ENCODE measurements around the gene DSC3.
A peak's percentile ranks its signal among the peaks of the same experiment; 100 is the strongest.

DSC3 gene

DNA sequence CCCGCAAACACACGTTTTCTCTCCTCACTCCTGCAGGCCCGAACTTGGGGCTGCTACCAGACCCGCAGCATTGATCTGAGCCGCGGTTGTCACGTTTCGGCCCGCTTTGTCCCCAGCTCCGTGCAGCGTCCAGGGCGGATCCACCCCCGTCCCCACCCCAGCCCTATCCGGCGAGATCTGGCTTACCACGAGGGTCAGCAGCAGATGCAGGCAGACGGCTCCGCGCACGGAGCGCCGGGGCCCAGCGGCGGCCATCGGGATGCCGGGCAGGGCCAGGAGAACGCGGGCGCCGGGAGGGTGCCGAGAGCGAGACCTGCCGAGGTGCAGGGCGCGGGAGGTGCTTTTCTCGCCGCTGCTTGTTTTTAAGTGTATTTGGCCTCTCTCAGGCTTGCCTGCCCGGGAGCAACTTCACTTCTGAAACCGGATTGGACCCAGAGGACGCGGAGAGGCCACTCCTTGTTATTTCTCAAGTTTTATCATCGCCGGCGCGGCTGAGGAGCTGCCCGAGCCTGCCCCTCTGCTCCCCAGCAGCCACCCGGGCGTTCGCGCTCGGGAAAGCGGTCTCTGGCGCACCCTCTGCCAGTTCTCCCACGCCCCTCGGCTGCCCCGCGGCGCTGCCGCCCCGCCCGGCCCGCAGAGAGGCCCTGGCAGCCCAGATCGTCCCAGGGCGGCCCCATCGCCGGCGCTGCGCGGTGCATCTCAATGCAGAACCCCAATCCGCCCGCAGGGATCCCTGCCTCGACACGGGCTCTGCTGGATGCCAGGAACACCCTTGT is at the start of gene DSC3:
Gene DSC3 (minus strand): TSS at position 337 of the 776 bp plus-strand sequence. CDS start 82 bp downstream, at position 255.
- DNase-seq = peak; percentile 31

DNA sequence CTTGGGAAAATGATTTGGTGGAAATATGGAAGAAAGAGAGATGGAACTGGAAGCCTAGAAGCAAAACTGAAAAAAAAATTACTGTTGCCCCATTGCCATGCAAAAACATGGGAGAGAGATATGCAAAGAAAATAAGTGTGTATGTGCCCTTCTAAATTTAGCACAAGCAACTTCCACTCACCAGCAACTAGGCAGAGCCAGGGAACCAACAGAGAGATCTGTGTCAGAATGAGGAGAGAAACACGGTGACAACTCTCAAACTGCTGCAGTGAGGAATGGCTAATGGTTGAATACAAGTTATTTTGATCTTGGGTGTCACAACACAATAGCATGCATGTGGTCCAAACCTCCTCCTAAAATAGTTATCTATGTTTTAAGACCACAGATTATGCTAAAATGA is 48.8 kb upstream of the DSC3 start:
- DNase-seq = no peak

DNA sequence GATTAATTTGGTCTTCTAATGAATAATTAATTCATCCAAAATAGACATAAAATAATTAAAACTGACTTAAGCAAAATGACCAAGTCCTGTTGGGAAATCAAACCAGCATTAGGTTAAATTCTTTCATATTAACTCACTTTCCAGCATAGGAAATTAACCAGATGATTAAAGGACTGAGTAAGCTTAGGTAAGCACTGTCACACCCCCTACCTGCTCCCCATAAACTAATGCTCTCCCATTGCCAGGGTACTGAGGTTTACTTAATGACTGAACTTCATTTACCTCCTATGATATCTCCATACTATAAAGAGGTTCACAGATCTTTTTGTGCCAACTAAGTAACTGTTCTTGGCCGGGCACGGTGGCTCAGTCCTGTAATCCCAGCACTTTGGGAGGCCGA is 46.0 kb upstream of the DSC3 start:
- DNase-seq = no peak

DNA sequence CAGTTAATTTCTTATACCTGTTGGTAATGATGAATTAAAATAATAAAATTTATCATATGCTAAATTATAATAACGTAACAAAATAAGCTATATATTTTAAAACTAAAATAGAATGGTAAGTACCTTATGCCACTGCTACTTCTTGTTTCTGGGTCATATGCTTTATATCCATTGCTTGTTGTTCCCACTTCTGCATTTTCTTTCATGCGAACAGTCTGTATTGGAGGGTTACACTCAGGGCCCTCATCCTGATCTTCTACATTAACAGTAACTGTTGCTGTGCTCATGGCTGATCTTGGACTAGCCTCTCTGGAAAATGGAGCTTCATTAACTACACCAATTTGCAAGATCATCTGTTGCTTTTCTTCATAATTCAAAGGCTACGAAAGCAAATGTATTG is 37.4 kb upstream of the DSC3 start:
- no peak for DNase-seq

DNA sequence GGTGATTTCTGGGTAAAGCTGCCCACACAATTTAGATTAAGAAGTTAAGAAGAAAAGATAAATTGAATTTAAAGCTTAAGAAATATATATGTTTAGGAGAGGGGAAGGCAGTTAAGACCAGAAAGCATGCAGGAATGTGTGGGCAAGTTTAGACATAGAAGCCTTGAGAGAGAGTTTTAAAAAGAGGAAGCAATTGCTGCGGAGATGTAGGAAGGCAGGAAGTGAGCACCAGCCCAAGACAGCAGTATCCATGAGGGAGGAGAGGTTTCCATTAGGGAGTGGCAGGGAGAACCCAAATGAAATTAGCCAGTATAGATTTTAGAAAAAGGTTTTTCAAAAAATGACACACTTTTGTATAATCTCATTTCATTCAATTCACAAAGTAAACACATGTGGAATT is 35.3 kb upstream of the DSC3 start:
- no peak for DNase-seq

DNA sequence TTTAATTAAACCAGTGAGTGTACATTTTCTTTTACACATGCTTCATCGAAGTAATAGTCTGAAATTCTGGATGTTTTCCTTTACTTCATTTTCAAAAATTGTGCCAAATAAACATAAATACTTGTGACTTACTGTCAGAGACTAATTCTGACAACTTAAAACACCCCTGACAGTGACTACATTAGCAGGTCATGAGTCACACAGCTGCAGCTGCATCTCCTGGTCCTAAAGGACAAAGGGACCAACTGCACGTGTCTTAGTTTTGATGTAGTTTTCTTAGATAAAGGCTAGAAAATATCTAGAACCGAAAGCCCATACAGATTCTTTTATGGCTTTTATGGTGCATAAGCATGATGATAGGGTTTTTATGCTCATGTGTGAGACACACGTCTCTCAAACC is 29.6 kb upstream of the DSC3 start:
- no peak for DNase-seq

DNA sequence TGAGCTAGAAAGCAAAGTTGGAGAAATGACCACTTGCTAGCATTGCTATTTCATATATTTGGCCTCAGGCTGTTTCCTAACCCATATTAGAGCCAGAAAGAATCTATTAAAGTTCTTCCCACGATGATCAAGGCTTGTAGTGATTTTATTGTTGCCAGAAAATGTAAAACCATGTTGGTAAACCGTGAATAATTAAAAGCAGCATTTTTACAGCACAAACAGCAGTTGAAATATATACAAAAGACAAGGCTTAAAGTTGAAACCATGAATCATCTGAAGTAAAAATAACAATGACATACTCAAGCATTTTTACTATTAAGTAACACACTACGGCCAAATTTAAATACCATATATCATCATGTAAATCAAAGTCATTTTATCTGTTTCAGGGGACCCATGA is 27.7 kb upstream of the DSC3 start:
- DNase-seq = no peak

DNA sequence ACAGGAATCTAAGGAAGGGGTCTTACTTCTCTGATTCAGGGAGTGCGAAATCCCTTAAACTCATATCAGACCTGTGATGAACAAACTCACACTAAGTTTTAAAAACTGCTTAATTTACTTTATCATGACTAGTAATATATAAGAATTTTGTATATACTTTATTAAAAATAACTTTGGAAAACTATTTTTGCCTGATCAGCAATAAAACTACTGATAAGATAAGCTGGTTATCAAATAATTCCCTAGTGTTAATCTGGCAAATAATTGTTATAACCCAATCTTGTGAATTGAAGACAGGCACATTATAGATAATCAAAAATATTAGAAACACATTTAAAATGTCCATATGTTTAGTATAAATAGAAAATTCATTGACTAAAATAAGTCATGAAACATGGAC is 23.7 kb upstream of the DSC3 start:
- no peak for DNase-seq

DNA sequence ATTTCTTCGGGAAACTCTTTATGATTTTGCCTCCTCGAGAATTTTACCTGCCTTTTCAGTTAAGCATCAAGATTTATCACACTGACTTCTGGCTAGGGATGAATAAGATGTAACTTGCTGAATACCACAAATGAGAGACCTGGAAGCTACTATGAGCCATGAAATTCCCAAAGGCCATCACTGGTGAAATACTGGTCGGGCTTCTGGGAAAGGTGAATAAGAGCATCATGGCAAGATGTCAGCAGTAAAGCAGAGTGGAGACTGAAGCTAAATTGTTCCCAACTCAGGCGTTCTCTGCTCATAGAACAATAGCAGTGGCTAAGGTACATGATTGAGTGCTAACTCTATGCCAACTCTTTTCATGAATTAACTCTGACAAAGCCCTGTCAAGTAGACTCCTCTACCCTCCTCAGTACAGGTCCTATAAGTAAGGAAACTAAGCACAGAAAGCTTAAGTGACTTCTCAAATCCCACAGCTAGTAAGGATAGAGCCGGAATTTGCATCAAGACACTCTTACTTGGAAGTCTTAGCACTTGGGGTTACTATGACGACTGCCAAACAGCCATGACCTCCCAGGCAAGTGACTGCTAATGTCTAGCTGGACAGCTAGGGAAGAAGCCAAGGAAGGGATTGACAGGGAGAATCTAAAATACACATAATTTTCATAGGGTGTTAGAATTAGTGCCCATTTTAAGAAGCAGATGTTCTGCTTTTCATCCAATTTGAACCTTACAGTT is 22.7 kb upstream of the DSC3 start:
- DNase-seq = no peak

DNA sequence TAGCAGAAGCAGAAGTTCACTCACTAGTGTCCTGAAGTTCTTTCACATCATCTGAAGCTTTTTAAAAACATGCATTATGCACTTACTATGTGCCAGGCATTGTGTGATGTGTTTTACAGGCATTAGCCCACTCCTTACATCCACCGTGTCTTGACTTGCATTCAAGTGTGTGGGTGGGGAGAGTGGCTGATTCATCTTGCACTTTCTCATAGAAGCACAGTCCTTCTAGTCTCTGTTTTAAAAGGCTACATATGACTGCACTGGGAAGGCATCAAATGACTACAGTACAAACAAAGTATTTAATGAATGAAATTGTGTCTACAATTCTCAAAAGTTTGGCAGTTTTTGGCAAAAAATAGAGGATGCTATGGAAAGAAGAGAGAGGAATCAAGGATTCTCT is 21.6 kb upstream of the DSC3 start:
- no peak for DNase-seq

DNA sequence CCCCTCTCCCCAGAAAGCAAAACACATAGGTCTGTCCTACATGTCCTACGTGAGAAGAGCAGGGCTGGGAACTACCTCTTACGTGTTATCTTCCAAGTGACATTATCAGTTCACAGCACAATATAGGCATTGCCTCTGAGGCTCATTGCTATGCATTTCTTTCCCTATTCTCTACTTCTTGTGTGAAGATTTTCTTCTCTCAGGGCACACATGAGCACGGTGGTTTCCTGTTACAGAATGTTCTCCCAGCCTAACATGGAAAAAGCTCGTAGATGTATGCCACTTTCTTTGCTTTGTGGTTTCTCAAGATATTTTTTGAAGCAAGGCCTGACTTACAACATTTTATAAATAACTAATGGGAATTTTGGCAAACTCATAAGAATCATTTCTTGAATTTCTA is 19.4 kb upstream of the DSC3 start:
- DNase-seq = no peak

DNA sequence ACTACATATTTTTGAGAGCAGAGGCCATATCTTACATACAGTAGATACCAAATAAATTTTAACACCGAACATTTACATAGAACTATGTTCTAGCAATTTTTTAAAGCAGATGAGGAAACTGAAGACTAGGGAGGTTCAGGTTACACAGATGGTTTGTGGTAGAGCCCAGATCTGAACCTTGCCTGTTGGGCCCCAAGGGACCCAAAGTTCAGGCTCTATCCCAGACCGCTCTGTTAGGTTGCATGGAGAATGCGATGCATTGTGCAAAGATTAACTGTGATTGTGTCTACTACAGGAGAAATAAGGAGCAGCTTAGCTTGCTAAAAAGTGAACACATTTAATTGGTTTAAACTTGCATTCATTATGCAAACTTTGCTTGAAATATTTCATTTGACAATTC is 16.4 kb upstream of the DSC3 start:
- DNase-seq = no peak

DNA sequence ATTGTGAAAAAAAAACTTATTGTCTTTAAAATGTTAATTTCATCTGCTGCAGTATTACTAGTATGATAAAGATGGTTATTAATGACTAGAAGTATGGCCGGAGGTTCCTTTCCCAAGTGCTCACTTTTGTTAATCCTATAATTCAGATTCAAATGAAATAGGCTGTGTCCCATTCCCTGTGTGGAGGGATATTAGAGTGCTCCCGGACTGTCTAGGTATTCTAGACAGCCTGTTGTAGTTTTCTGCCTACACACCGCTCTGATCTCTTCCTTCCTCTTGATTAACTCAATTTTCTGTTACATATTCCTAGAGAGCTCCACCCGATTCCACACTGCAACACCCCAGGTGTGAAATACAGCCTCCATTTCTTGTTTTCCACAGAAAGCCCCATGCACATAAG is 15.4 kb upstream of the DSC3 start:
- DNase-seq = no peak

DNA sequence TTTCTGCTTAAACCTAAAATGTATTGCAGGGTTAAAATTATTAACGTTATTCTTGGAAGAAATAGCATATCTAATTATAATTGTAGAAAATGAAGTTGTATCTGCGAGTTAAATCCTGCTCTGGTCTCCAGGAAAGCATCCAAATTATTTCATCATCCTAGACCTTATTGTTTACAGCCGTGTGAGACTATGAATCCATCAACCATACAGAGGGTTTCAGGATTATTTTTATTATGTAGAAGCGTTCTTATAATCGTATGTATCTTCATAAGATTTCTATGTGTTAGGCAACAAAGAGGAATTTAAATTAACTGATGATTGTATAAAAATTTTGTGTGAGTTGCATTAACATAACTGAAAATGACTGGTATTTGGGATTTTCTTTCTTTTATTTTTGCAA is 14.5 kb upstream of the DSC3 start:
- DNase-seq = no peak

DNA sequence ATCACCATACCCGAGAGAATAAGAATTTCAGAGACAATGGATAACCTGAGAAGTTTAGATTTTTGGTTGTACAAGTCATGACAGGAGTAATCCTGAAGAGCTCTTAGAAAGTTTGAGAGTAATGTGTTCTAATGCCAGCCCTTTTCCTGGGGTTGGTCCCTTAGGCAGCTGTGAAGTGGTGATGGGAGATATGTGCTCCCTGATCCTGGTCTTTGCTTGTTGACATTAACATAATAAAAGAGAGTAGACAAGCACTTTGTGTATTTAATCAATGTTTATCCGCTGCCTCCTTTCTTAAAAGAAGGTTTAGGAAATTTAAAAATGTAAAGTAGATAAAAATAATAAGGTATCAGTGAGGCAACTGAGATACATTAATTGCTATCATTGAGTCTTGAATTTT is 13.8 kb upstream of the DSC3 start:
- no peak for DNase-seq

DNA sequence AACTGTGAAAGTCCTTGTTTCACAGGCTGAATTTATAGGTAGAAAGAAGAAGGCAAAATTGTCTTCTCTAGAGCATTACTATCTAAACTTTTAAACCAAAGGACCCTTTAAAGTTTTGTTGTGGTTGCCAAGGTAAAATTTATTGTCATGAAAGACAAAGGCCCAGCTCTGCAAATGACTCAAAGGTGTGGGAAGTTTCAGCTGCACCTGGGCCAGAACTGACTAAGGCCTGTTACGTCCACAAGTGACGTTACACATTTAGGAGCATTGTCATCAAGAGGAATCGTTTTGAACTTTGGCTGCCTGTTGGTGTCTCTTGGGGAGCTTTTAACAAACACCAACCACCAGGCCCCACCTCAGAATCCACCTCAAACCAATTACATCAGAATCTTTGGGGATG is 8.1 kb upstream of the DSC3 start:
- no peak for DNase-seq

DNA sequence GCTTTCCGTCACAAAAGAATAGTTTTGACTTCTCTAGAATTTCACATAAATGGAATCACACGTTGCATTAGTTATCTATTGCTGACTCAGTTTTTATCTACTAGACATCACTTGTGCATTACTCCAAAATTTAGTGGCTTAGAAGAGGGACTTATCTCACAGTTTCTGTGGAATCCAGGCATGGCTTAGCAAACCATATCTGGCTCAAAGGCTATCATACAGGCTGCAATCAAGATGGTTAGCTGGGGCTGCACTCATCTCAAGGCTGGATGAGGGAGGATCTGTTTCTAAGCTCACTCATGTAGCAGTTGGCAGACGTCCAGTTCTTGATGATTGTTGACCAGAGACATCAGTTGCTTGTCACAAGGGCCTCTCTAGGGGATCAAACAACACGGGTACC is 6.6 kb upstream of the DSC3 start:
- no peak for DNase-seq

DNA sequence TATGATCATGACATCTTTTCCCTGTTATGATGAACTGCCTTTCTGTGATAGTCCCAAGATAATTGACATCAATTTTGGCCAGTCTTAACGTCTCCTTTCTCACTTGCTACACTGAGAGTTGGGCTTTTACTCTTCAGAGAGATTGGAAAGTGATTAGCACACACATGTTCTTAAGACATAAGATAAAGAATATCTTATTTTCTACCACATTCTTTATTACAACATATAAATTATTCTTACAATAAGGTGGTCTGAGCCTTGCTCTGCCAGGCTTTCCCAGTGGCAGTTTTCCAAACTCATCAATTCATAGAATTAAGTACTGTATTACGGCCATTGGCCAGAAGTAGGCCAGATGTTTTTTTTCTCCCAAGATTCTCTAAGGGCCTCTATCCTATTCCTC is 5.7 kb upstream of the DSC3 start:
- DNase-seq = no peak

DNA sequence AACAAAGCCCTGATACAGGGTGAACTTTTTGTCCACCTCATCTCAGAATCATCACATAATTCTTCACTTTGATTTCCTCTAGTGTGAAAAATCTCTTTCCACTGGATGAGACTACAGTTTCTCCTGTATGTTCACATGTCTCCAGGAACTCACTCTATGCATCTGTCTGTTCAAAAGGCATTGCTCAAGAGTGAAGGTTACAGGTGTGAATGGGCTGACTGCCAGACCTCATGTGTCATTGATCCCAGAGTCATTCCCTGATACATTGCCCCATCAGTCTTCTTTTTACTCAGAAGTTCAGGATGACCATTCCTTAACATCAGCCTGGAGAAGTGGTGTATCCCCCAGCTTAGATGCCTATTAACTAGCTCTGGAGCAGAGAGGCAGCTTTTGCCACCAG is 4.4 kb upstream of the DSC3 start:
- no peak for DNase-seq

DNA sequence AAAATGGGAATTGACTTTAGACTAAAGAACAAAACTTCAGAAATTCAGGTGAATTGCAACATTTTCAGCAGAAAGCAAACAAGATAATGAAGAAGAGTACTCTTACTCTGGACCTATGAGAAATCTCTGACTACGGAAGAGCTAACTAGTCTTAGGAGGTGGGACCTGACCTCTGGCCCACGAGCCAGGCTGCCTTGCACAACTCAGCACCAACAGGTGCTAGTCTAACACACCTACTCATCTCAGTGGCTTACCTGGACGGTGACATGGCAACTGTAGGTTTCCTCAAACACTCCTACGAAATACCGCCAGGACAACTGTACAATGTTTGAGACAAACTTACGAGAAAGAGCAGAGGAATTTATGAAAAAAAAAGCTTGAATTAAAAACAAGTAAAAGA is 3.1 kb upstream of the DSC3 start:
- DNase-seq = no peak

DNA sequence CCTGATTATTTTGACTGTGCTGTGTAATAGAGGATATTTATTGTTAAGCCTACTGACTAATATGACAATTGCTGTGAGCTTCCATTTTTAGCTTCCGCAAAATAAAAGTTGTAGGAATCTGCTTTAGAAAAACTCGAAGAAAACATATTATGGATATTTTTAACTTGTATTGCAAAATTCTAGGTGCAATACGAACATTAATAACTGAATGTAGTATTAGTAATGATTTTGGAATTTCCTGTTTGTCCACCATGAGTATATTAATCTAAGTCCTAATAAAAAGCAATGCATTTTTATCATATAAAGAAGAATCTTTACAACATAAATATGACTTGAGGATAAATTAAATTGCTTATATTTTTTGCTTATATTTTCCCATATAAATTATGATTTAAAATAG is 2.4 kb upstream of the DSC3 start:
- no peak for DNase-seq

DNA sequence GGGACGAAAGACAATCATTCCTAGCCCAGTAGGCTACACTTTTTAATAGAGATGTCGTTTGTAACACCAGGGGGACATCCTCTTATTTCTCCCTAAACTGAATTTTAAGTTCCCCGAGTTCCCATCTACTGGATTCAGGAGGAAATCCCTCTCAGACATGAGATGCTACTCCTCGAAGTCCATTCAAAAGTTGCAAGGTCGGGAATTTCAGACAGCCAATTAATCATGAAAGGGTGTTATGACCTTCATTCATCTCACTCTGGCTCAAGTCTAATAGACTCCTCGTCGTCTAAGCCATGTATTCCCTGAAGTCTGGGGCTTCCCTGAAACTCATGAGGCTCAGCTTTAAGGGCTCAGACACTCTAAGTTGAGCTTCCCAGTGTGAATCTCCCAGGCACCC is 1.2 kb upstream of the DSC3 start:
- DNase-seq = no peak

DNA sequence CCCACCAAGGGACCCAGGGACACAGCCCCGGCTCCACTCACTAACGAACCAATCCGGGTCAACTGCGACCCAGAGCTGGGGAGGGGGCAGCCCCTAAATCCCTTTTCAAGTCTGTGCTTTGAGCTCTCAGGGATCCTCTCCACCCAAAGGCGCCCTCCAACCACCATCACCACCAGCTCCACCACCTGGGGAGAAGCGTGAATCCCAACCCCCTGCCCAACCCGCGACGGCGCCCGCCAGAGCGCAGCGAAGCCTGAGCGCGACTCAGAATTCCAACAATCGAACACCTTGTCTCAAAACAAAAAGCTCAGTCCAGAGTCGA is 497 bp downstream of the DSC3 start:
- DNase-seq = no peak

DNA sequence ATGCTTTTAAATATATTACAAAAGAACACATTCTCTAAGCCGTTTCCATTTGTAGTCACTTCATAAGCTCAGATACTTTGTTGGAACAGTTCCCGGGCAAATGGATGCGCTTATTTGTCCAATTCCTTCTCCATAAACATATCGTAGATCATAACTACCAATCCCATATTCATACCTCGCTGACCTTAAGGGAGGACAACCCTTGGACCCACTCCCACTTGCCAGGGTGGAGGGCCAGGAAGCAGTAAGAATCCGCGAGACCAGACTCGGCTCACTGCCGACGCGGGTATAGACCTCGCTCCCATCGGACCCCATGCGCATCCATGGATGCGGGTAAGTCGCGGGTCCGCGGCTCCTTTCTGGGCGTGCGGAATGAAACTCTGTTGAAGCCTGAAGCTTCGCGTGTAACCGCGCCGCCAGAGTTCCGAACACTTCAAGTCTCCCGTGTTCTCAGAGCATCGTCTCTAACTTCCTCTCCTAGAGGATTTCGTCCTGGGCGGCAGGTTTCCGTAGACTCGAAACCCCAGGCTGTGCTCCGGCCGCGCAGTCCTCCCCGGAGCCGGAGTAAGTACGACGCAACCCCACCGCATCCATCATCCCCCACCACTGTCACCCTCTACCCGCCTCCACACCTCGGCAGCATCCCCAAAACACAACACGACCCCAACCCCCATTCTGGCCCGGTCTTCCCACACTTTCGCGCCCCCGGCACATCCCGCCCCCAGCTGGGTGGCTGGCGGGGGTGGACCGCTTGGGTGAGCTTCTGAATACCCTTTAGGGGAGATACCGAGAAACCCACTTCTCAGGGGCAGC is 1.1 kb downstream of the DSC3 start:
- no peak for DNase-seq

Measured in T1000 (cell line).